HepG2 (cell line): ENCODE results near the gene GPR152. TPM values are rescaled to one million over a fixed set of nuclear protein-coding genes. Genes with fewer than 3 reads are reported as not detected.

Source experiments
- AHR ChIP-seq: IDR thresholded peaks from 2 replicates; pipeline ENCODE4 v1.6.1; 2018; ENCODE audit warnings: missing genetic modification reagents, missing compliant biosample characterization
- ATRX ChIP-seq: sonication (generic); formaldehyde crosslinking; IDR thresholded peaks from 2 replicates; pipeline ENCODE4 v1.4.0; 2020; ENCODE audit warnings: missing genetic modification reagents, borderline replicate concordance
- ERF ChIP-seq: IDR thresholded peaks from 2 replicates; pipeline ENCODE4 v1.6.1; 2018; ENCODE audit warnings: missing biosample characterization, missing genetic modification reagents
- SAP130 ChIP-seq: IDR thresholded peaks from 2 replicates; pipeline ENCODE4 v1.6.1; 2016; ENCODE audit warnings: low read depth
- SRSF9 ChIP-seq: fragments of 200-400 bp; formaldehyde crosslinking; IDR thresholded peaks from 2 replicates; pipeline ENCODE4 v1.6.1; 2018; ENCODE audit warnings: borderline replicate concordance, mild to moderate bottlenecking, low read depth, low read length; ENCODE audit not compliant: insufficient read depth, poor library complexity, severe bottlenecking
- TMF1 ChIP-seq: sonication (generic); formaldehyde crosslinking; IDR thresholded peaks from 2 replicates; pipeline ENCODE4 v1.8.1; 2022; ENCODE audit warnings: low read depth, missing genetic modification reagents
- ZNF383 ChIP-seq: sonication (generic); formaldehyde crosslinking; IDR thresholded peaks from 2 replicates; pipeline ENCODE4 v1.4.0; 2020; ENCODE audit warnings: missing genetic modification reagents, mild to moderate bottlenecking, borderline replicate concordance
- ZNF564 ChIP-seq: sonication (generic); formaldehyde crosslinking; IDR thresholded peaks from 2 replicates; pipeline ENCODE4 v1.8.1; 2023; ENCODE audit warnings: mild to moderate bottlenecking, missing genetic modification reagents
- ZNF605 ChIP-seq: sonication (generic); formaldehyde crosslinking; IDR thresholded peaks from 2 replicates; pipeline ENCODE4 v1.8.0; 2022; ENCODE audit warnings: mild to moderate bottlenecking, missing genetic modification reagents
- ZNF776 ChIP-seq: sonication (generic); formaldehyde crosslinking; IDR thresholded peaks from 2 replicates; pipeline ENCODE4 v1.4.0; 2020; ENCODE audit warnings: mild to moderate bottlenecking, missing genetic modification reagents
- ZNF891 ChIP-seq: sonication (generic); formaldehyde crosslinking; IDR thresholded peaks from 2 replicates; pipeline ENCODE4 v1.5.0; 2020; ENCODE audit warnings: mild to moderate bottlenecking, missing genetic modification reagents
- ZSCAN31 ChIP-seq: sonication (generic); formaldehyde crosslinking; IDR thresholded peaks from 2 replicates; pipeline ENCODE4 v1.5.0; 2020; ENCODE audit warnings: low read depth, mild to moderate bottlenecking, missing genetic modification reagents
- polyA plus RNA-seq, 8 experiments: library from polyadenylated mRNA; depleted of rRNA in 3 of 8; stranded (reverse) in 7 of 8; unstranded in 1 of 8; fragments of >200 nt; fragmentation: Illumina TruSeq in 4 of 8; extraction: Trizol in 4 of 8; gene quantifications; 2 replicates each; pipeline versions ENCODE4 v1.2.1 to v1.2.3, GENCODE V29; 2011 to 2016; ENCODE audit warnings: low read depth in 4 of 8, missing spikeins in 1 of 8, mixed read lengths in 1 of 8; ENCODE audit not compliant: insufficient read depth in 1 of 8
- total RNA-seq, 5 experiments: library from RNA; depleted of rRNA; stranded (reverse); fragments of >200 nt; fragmentation: Illumina TruSeq; extraction: Trizol; gene quantifications; 2 replicates each; pipeline ENCODE4 v1.2.3, GENCODE V29; 2016; ENCODE audit warnings: low read depth in 1 of 5
- TF ChIP-seq, protein P1 (sequence below): sonication (generic); formaldehyde crosslinking; IDR thresholded peaks from 2 replicates; pipeline ENCODE4 v1.4.0; 2020; ENCODE audit warnings: missing genetic modification reagents
- TF ChIP-seq, protein P2 (sequence below): sonication (generic); IDR thresholded peaks from 2 replicates; pipeline ENCODE4 v1.6.1; 2016; ENCODE audit warnings: low read depth, borderline replicate concordance
- TF ChIP-seq, protein P3 (sequence below): sonication (generic); formaldehyde crosslinking; IDR thresholded peaks from 2 replicates; pipeline ENCODE4 v1.4.0; 2020; ENCODE audit warnings: low read depth, mild to moderate bottlenecking, missing genetic modification reagents
- TF ChIP-seq, protein P4 (sequence below): sonication (generic); formaldehyde crosslinking; IDR thresholded peaks from 2 replicates; pipeline ENCODE4 v1.9.0; 2021; ENCODE audit warnings: missing genetic modification reagents, borderline replicate concordance
- TF ChIP-seq, protein P5 (sequence below): sonication (generic); formaldehyde crosslinking; IDR thresholded peaks from 2 replicates; pipeline ENCODE4 v1.9.0; 2021; ENCODE audit warnings: missing genetic modification reagents, borderline replicate concordance

GPR152 gene
- total and polyA plus RNA-seq, 2 of the 13 experiments (the other 11 are each of a cell fraction or from before 2014, with no cell fraction given) = not detected

DNA sequence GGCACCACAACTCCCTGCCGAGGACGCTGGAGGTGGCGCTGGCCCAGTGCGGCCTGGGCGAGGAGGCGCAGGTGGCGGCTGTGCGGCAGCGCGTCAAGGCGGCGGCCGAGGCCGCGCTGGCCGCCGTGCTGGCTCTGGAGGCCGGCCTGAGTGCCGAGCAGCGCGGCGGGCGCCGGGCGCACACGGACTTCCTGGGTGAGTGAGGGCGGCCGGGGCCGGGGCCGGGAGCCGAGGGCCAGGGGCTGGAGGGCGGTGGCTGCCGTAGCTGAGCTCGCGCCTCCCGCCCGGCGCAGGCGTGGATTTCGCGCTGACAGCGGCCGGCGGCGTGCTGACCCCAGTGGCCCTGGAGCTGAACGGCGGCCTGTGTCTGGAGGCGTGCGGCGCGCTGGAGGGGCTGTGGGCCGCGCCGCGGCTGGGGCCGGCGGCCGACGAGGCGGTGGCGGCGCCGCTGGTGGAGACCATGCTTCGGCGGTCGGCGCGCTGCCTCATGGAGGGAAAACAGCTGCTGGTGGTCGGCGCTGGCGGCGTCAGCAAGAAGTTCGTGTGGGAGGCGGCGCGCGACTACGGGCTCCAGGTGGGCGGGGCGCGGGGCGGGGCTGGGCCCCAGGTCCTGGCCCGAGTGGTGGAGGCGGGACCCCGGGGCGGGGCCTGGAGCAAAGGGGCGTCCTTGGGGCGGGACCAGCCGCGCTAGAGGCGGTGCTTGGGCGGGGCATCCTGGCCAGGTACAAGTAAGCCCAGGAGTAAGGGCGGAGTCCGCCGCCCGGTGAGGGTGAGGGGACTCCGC is 31.7 kb downstream of the GPR152 start (continued):
- TF ChIP-seq, protein P1, sequence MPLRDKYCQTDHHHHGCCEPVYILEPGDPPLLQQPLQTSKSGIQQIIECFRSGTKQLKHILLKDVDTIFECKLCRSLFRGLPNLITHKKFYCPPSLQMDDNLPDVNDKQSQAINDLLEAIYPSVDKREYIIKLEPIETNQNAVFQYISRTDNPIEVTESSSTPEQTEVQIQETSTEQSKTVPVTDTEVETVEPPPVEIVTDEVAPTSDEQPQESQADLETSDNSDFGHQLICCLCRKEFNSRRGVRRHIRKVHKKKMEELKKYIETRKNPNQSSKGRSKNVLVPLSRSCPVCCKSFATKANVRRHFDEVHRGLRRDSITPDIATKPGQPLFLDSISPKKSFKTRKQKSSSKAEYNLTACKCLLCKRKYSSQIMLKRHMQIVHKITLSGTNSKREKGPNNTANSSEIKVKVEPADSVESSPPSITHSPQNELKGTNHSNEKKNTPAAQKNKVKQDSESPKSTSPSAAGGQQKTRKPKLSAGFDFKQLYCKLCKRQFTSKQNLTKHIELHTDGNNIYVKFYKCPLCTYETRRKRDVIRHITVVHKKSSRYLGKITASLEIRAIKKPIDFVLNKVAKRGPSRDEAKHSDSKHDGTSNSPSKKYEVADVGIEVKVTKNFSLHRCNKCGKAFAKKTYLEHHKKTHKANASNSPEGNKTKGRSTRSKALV = no peak
- TF ChIP-seq, protein P2, sequence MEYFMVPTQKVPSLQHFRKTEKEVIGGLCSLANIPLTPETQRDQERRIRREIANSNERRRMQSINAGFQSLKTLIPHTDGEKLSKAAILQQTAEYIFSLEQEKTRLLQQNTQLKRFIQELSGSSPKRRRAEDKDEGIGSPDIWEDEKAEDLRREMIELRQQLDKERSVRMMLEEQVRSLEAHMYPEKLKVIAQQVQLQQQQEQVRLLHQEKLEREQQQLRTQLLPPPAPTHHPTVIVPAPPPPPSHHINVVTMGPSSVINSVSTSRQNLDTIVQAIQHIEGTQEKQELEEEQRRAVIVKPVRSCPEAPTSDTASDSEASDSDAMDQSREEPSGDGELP = peak; percentile 55; the same call in 1 of the 2 replicates
- TF ChIP-seq ZNF383 (CRISPR knock-in tag) = no peak
- 0 out of 2 replicates have a peak, but pooled peaks have one; percentile 27 for TF ChIP-seq ZNF891 (CRISPR knock-in tag)
- TF ChIP-seq, protein P3, sequence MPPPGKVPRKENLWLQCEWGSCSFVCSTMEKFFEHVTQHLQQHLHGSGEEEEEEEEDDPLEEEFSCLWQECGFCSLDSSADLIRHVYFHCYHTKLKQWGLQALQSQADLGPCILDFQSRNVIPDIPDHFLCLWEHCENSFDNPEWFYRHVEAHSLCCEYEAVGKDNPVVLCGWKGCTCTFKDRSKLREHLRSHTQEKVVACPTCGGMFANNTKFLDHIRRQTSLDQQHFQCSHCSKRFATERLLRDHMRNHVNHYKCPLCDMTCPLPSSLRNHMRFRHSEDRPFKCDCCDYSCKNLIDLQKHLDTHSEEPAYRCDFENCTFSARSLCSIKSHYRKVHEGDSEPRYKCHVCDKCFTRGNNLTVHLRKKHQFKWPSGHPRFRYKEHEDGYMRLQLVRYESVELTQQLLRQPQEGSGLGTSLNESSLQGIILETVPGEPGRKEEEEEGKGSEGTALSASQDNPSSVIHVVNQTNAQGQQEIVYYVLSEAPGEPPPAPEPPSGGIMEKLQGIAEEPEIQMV (CRISPR knock-in tag) = no peak
- no peak for TF ChIP-seq TMF1 (CRISPR knock-in tag)
- TF ChIP-seq, protein P4, sequence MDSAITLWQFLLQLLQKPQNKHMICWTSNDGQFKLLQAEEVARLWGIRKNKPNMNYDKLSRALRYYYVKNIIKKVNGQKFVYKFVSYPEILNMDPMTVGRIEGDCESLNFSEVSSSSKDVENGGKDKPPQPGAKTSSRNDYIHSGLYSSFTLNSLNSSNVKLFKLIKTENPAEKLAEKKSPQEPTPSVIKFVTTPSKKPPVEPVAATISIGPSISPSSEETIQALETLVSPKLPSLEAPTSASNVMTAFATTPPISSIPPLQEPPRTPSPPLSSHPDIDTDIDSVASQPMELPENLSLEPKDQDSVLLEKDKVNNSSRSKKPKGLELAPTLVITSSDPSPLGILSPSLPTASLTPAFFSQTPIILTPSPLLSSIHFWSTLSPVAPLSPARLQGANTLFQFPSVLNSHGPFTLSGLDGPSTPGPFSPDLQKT = no peak
- no peak; the same call in 1 of the 2 replicates for TF ChIP-seq ERF (CRISPR knock-in tag)
- no peak for TF ChIP-seq SRSF9
- TF ChIP-seq, protein P5, sequence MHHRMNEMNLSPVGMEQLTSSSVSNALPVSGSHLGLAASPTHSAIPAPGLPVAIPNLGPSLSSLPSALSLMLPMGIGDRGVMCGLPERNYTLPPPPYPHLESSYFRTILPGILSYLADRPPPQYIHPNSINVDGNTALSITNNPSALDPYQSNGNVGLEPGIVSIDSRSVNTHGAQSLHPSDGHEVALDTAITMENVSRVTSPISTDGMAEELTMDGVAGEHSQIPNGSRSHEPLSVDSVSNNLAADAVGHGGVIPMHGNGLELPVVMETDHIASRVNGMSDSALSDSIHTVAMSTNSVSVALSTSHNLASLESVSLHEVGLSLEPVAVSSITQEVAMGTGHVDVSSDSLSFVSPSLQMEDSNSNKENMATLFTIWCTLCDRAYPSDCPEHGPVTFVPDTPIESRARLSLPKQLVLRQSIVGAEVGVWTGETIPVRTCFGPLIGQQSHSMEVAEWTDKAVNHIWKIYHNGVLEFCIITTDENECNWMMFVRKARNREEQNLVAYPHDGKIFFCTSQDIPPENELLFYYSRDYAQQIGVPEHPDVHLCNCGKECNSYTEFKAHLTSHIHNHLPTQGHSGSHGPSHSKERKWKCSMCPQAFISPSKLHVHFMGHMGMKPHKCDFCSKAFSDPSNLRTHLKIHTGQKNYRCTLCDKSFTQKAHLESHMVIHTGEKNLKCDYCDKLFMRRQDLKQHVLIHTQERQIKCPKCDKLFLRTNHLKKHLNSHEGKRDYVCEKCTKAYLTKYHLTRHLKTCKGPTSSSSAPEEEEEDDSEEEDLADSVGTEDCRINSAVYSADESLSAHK (CRISPR knock-in tag) = no peak
- TF ChIP-seq ZSCAN31 (CRISPR knock-in tag) = peak; percentile 84
- TF ChIP-seq AHR (CRISPR knock-in tag) = no peak
- no peak for TF ChIP-seq ATRX (CRISPR knock-in tag)
- TF ChIP-seq SAP130 (CRISPR knock-in tag) = peak; percentile 64; the same call in 1 of the 2 replicates
- no peak for TF ChIP-seq ZNF605 (CRISPR knock-in tag)
- TF ChIP-seq ZNF564 = peak; percentile 49; the same call in 1 of the 2 replicates
- TF ChIP-seq ZNF776 (CRISPR knock-in tag) = peak; percentile 57; the same call in 1 of the 2 replicates
